HUES48 (cell line): ENCODE results near the gene PPP1R26.

Experiments
- H3K27ac ChIP-seq: one replicate; pipeline ENCODE4 v1.7.0; 2013; ENCODE audit warnings: low read depth, low read length, inconsistent platforms
- H3K27me3 ChIP-seq: 2 replicates; pipeline ENCODE4 v1.6.1; 2013; ENCODE audit warnings: mild to moderate bottlenecking, low read length; ENCODE audit not compliant: control insufficient read depth, insufficient read depth
- H3K36me3 ChIP-seq: 2 replicates; pipeline ENCODE4 v1.6.1; 2013; ENCODE audit warnings: low read length; ENCODE audit not compliant: control insufficient read depth, insufficient read depth
- H3K4me1 ChIP-seq: 2 replicates; pipeline ENCODE4 v1.6.1; 2013; ENCODE audit warnings: mild to moderate bottlenecking, low read length; ENCODE audit not compliant: control insufficient read depth, insufficient read depth
- H3K4me3 ChIP-seq: 2 replicates; pipeline ENCODE4 v1.5.1; 2013; ENCODE audit warnings: mild to moderate bottlenecking, low read depth, low read length
- H3K9ac ChIP-seq: 2 replicates; pipeline ENCODE4 v1.6.1; 2013; ENCODE audit warnings: mild to moderate bottlenecking, low read depth, low read length, moderate library complexity
- H3K9me3 ChIP-seq: 2 replicates; pipeline ENCODE4 v1.6.1; 2013; ENCODE audit warnings: low read length; ENCODE audit not compliant: control insufficient read depth, insufficient read depth

Gene PPP1R26

DNA sequence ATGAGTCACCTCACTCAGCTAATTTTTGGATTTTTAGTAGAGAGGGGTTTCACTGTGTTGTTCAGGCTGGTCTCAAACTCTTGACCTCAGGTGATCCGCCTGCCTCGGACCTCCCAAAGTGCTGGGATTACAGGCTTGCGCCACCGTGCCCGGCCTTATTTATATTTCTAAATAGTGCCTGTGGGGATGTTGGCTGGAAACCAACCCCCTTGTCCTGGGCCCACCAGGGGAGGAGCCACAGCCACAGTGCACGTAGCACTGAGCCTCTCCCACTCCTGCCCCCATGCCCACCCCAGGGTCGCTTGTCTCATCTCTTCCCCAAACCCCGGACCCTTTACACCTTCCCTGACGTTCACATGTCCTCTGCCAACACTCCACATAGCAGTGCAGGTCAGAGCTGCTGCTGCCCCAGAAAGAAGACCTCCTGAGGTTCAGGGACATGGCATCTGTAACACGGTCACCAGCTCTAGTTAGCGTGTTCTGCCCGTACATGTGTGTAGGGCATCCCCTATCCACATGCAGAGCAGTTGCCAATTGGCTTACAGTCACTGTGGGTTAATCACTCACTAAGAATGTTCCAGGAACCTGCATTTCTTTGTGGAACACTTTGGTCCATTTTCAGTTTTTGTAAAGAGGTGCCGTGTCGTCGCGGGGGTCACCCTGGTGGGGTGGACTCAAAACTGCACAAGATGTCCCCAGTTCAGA, 10.7 kb downstream of the PPP1R26 start:
- Histone ChIP-seq H3K27me3 (no peaks in the 10 kb centered on the region), H3K4me3 (no peak overlapping the region), H3K27ac (no peak overlapping the region), H3K9ac (no peak overlapping the region), H3K36me3 (peaks cover 40% of the 10 kb centered on the region), H3K9me3 (no peaks in the 10 kb centered on the region), H3K4me1 (peaks cover 5% of the 10 kb centered on the region; the same call in 1 of the 2 replicates)

DNA sequence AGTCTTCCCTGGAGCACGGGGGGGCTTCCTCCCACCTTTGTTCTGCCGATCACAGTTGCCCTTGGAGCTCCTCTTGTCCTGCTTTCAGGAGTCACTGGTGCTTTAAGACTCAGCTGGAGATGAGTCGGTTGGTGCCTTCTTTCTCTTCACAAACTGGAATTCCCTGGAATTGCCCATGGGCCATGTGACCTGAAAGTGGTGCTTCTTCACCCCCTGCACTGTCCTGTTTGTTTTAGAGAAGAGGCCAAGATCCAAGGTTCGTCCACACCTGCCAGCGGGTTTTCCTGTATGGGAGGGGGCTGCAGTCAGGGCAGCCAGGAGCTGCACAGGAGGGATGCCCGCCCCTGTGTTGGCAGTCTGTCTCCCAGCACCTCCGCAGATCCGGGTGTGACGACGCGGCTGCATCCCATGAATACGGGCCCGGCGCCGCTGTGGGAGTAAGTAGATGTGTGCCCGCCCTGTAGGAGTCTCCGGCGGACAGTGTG, 11.4 kb downstream of the PPP1R26 start:
- H3K36me3 ChIP-seq, result peaks cover 33% of the 10 kb centered on the region
- H3K9ac ChIP-seq, result no peak overlapping the region
- H3K4me1 ChIP-seq, result peaks cover 5% of the 10 kb centered on the region; the same call in 1 of the 2 replicates
- H3K9me3 ChIP-seq, result no peaks in the 10 kb centered on the region
- no peak overlapping the region for H3K4me3 ChIP-seq
- H3K27ac ChIP-seq, result no peak overlapping the region
- H3K27me3 ChIP-seq, result no peaks in the 10 kb centered on the region

GRCh38 chr9:135491764-135492163, 12.2 kb downstream of the PPP1R26 start:
- Histone ChIP-seq H3K9me3 (no peaks in the 10 kb centered on the region), H3K9ac (no peak overlapping the region), H3K4me1 (peaks cover 5% of the 10 kb centered on the region; the same call in 1 of the 2 replicates), H3K36me3 (peaks cover 25% of the 10 kb centered on the region), H3K27me3 (no peaks in the 10 kb centered on the region), H3K27ac (no peak overlapping the region), H3K4me3 (no peak overlapping the region)

DNA sequence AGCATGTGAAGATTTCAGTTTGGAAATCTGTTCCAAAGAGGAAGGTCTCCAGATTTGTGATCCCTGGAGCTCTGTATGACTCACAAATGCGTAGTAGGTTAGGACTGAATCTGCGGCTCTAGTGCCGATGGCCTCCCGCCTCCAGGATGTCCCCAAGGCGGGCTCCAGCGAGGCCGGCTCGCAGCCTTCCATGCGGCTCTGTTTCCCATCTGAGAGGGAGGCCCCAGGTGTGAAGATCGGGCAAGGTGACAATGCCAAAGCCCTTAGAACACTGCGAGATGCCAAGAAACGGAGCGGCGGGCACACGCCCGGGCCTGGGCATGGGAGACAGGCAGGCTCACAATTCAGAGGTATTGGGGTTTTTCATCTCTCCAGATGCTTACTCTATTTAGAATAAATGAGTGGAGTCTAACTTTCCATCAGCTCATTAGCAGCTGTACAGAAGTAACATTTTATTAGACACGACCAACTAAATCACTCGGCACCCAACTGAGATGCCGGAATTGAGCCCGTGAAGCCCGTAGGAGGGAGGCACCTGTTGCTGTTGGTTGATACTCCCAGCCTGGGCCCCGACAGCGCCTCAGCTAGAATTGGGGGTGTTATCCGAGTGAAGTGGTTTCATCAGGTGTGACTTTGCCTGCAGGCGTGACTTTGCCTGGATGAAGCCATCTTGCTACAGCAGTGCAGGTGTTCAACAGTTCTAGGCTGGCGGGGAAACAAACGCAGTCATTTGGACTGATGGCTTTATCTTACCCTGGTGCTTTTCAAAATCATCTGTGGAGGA, 13.5 kb downstream of the PPP1R26 start:
- H3K36me3 ChIP-seq, result peaks cover 12% of the 10 kb centered on the region
- no peak overlapping the region for H3K4me3 ChIP-seq
- H3K27me3 ChIP-seq, result no peaks in the 10 kb centered on the region
- no peaks in the 10 kb centered on the region for H3K9me3 ChIP-seq
- H3K4me1 ChIP-seq, result peaks cover 5% of the 10 kb centered on the region; the same call in 1 of the 2 replicates
- H3K9ac ChIP-seq, result no peak overlapping the region
- H3K27ac ChIP-seq, result no peak overlapping the region

DNA sequence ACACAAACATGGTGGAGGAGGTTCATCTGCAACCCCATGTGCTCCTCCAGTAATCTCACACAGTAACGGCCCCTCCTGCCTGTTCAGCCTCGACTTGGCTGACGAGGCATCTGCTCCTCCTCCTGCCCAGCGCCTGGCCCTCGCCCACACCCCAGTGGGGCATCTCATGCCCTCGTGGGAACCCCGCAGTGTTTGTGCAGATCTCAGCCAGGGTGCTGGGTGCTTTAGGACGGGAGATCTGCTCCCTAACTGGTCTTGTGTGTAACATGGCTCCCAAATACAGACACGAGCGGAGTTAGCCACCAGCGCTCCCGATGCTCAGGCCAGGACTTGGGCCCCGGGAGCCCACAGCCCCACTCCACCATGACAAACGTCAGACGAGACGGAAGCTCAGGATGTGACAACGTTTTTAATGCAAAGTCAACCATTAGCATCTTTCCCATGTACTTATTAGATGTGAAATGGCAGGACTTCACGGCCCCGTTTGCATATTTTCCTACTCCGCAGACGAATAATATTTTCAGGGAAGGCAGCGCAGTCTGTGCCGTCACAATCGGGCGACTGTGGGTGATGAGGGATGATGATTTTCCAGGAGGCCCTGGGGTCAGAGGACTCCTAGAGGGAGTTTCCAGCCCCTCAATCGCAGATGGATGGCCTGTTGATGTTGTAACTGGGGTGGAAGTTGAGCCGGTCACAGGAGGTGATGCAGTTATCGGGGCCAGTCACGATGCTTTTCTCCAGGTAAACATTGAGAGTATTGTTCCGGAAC, 15.4 kb downstream of the PPP1R26 start:
- no peaks in the 10 kb centered on the region for H3K9me3 ChIP-seq
- no peak overlapping the region for H3K27ac ChIP-seq
- H3K9ac ChIP-seq, result no peak overlapping the region
- peaks cover 13% of the 10 kb centered on the region; the same call in 1 of the 2 replicates for H3K4me1 ChIP-seq
- no peaks in the 10 kb centered on the region for H3K27me3 ChIP-seq
- no peaks in the 10 kb centered on the region for H3K36me3 ChIP-seq
- H3K4me3 ChIP-seq, result no peak overlapping the region

DNA sequence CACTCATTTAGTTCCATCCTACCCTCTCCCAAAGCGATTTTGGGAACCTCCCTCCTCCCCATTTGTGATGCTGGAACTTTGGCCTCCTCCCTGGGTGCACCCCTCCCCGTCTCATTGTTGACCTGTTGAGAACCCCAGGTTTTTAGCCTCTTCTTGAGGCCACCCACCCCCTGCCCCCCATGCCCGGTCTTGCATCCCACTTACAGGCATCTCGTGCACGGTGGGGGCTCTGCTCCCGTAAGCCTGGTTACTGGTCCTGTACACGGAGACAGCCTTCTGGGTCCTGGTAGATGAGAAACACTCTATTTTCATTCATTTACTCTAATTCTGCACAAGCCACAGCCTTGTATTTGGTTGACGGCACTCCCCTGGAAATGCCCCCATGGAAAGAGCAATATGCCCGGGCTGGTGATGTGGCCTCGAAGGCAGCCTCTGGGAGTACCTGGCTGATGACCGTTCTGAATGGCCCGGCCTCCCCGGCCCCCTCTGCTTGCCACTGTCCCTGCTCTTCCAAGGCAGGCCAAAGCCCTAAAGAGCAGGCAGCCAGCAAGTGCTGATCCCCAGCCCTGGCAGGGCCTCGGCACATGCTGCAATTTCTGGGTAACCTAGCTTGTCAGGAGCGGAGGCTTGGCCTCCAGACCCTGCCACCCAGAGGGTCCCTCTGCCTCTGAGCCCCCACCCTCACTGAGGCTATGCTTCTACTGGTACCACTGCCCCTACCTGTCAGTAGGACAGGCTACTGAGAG, 19.0 kb downstream of the PPP1R26 start:
- Histone ChIP-seq H3K36me3 (peaks cover 20% of the 10 kb centered on the region), H3K9me3 (no peaks in the 10 kb centered on the region), H3K4me3 (no peak overlapping the region), H3K27ac (no peak overlapping the region), H3K9ac (no peak overlapping the region), H3K27me3 (no peaks in the 10 kb centered on the region), H3K4me1 (peaks cover 16% of the 10 kb centered on the region)

DNA sequence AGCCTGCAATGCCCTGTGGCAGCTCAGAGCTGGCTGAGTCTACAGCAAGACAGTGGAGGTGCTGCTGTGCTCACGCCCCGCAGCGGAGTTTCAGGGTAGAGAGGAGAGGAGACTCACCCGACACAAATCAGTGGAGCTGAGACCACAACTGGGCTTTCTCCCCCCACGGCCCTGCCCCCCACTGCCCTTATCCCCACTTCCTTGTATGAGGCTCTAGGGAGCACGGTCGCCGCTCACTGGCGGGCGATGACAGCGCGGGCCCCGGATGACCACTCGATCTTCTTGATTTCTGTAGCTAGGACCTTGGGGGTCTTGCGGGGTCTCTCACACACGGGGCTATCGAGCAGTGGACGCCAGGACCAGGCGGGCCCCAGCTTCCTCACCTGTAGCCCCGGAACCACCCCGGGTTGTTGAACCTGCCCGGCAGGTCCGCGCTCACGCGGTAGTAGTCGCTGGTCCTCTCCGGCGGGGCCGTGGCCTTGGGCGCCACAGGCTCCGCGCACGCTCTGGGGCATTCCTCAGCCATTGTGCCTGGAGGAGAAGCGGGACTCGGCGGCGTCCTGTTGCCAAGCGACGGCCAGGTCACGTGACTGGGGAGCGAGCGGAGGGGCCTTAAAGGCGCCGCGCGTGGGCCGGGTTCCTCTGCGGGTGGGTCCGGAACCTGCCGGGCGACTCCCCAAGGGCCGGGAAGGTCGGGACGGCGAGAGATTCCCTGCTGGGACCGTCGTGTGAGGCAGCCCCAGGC, 19.9 kb downstream of the PPP1R26 start:
- H3K9me3 ChIP-seq, result no peaks in the 10 kb centered on the region
- peaks cover 29% of the 10 kb centered on the region for H3K36me3 ChIP-seq
- H3K27ac ChIP-seq, result peak overlapping the region; percentile 59
- H3K4me3 ChIP-seq, result peak overlapping the region; percentile 92
- no peaks in the 10 kb centered on the region for H3K27me3 ChIP-seq
- peaks cover 16% of the 10 kb centered on the region for H3K4me1 ChIP-seq
- H3K9ac ChIP-seq, result no peak overlapping the region

DNA sequence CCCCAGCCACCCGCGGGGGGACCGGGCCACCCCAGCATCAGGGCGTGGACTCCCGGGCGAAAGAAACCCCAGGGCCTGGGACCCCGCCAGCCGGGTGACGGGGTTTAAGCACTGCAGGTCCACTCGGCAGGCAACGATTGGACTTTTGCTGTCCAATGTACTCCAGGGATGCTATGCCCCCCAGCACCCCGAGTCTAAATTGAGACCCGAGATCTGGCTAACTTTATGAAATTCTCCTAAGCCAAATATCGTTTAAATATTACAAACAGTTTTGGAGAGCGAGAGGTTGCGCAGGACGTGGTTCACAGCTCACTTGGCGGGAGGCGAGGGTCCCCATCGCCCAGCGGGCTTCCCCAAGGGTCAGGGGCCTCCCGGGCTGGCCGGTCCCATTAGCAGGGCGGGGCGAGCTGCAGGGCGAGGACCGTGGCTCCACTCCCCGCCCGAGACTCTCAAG, 20.5 kb downstream of the PPP1R26 start:
- Histone ChIP-seq H3K36me3 (peaks cover 35% of the 10 kb centered on the region), H3K9me3 (no peaks in the 10 kb centered on the region), H3K4me3 (peak overlapping the region; percentile 92), H3K27ac (no peak overlapping the region), H3K9ac (no peak overlapping the region), H3K4me1 (peaks cover 16% of the 10 kb centered on the region), H3K27me3 (no peaks in the 10 kb centered on the region)

DNA sequence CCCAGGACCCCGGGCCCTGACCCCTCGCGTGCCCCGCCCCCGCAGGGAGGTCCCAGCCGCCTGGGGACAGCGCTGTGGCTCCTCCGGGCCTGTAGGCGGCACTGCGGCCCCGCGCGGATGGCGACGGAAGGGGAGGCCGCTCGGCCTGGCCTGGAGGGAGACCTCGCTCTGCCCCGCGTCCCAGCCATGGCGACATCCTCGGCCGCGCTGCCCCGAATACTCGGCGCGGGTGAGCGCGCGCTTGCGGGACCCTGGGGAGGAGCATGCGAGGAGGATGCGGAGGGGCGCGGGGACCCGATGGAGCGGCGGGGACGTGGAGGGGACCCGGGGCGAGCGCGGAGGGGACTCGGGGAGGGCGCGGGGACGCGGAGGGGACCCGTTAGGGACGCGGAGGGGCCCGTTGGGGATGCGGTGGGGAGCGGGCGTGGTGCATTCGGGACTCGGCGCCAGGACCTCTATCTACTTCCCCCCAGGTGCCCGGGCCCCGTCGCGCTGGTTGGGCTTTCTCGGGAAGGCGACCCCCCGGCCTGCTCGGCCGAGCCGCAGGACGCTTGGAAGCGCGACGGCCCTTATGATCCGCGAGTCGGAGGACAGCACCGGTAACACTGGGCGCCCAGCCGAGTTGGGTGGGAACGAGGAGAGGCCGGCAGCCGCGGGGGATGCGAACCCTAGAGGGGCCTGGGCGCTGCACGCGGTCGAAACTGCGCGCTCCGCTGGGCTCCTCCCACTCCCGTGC, 21.1 kb downstream of the PPP1R26 start, which contains the start of gene MRPS2:
Gene MRPS2 (plus strand): TSS at position 158 of the 736 bp plus-strand sequence. CDS start 29 bp downstream, at position 187.
- Histone ChIP-seq H3K4me1 (peaks cover 16% of the 10 kb centered on the region), H3K4me3 (peak within 1 kb of the TSS; percentile 92), H3K27ac (peak within 1 kb of the TSS; percentile 59)

More for the DNA sequence above, 21.1 kb downstream of the PPP1R26 start, which contains the start of gene MRPS2:
- H3K36me3 ChIP-seq, result peaks cover 39% of the 10 kb centered on the region
- H3K27me3 ChIP-seq, result no peaks in the 10 kb centered on the region
- H3K9ac ChIP-seq, result peak within 1 kb of the TSS; percentile 89
- no peaks in the 10 kb centered on the region for H3K9me3 ChIP-seq
